ENCODE results near the gene SLC8A2.
A peak's percentile ranks its signal among the peaks of the same experiment; 100 is the strongest.

SLC8A2 gene

DNA sequence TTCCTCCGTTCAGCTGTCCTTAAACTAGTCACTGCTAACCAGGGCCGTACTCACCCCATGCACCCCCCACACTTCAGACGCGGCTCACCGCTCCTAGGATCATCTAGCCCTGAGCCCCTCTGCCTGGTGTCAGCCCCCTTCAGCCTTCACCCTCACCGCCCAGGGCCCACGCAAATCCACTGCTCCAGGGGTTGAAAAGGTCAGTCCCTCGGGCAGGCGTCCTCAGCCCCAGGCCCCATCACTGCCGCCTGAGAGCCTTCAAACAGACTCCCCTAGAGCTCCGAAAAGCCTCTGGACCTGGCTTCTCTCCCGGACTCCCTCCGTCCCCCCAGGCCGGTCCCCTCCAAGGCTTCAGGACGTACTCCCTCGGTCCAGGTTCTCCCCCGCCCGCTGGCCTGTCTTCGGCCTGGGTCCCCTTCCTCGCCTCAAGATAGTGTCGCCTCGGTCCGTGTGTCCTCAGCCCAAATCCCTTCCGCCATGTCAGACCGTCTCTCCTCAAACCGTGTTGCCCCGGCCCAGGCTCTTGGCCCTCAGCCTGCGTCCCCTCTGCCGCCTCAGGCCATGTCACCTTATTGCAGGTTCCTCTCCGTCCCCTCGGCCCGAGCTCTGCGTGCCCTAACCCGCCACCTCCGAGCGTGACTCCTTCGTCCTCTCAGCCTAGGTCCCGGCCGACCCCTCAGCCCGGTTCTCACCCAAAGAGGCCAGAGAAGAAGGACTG is 42.6 kb upstream of the SLC8A2 start:
- TF ChIP-seq, protein P1, sequence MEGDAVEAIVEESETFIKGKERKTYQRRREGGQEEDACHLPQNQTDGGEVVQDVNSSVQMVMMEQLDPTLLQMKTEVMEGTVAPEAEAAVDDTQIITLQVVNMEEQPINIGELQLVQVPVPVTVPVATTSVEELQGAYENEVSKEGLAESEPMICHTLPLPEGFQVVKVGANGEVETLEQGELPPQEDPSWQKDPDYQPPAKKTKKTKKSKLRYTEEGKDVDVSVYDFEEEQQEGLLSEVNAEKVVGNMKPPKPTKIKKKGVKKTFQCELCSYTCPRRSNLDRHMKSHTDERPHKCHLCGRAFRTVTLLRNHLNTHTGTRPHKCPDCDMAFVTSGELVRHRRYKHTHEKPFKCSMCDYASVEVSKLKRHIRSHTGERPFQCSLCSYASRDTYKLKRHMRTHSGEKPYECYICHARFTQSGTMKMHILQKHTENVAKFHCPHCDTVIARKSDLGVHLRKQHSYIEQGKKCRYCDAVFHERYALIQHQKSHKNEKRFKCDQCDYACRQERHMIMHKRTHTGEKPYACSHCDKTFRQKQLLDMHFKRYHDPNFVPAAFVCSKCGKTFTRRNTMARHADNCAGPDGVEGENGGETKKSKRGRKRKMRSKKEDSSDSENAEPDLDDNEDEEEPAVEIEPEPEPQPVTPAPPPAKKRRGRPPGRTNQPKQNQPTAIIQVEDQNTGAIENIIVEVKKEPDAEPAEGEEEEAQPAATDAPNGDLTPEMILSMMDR (IDR thresholded peaks at IDR 0.05; ENCODE audit: control insufficient read depth, extremely low read depth, insufficient read depth) = no peak
- peak overlapping the region; percentile 93 for H3K4me3 ChIP-seq (ENCODE audit: low read depth, low read length)
- no peak for DNase-seq (ENCODE audit: low read depth)

- no peak for DNase-seq (ENCODE audit: low read depth)
- H3K4me3 ChIP-seq (ENCODE audit: low read depth, low read length) = peak overlapping the region; percentile 93
- TF ChIP-seq, protein P1 (IDR thresholded peaks at IDR 0.05; ENCODE audit: control insufficient read depth, extremely low read depth, insufficient read depth) = no peak
Measured at GRCh38 chr19:47512948-47513319, 41.2 kb upstream of the SLC8A2 start.

DNA sequence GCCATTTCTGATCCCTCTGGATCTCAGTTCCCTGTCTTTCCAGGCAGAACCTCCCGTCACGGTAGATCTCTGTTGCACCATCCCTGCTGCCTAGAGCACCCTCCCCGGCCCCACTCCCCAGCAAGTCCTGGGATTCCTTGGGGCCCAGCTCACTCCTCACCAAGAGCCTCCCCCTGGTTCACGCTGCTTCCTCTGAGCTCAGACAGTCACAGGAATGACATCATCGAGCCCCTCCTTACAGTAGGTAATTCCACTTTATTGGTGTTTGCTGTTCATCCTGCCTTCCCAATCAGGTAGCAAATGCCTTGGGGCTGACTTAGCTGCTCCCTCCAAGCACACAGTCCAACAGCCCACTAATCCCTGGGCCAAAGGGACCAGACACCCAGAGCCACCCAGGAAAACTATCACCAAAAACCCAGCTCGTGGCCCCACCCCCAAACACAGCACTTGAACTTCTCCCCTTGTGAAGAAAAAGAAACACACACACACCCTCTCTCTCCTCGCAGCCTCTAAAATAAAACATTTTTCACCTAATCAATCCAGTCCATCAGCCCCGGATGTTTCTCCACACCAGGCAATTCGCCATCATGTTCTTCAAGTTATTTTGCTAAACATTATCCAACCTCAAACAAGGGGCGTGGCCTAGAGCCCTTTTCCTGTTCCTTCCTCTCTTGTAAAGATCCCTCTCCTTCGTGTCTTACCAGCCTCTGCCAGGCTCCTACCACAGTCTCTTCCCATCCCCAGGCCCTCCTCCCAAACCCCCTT is 40.7 kb upstream of the SLC8A2 start:
- peak; percentile 50 for DNase-seq (ENCODE audit: low read depth)
- H3K4me3 ChIP-seq (ENCODE audit: low read depth, low read length) = peak overlapping the region; percentile 93
- TF ChIP-seq, protein P1 (IDR thresholded peaks at IDR 0.05; ENCODE audit: control insufficient read depth, extremely low read depth, insufficient read depth) = no peak

GRCh38 chr19:47511681-47512080 is 40.0 kb upstream of the SLC8A2 start:
- no peak for DNase-seq (ENCODE audit: low read depth)
- H3K4me3 ChIP-seq (ENCODE audit: low read depth, low read length) = peak overlapping the region; percentile 93
- TF ChIP-seq, protein P1 (IDR thresholded peaks at IDR 0.05; ENCODE audit: control insufficient read depth, extremely low read depth, insufficient read depth) = no peak

GRCh38 chr19:47511128-47511517 is 39.4 kb upstream of the SLC8A2 start:
- peak overlapping the region; percentile 93 for H3K4me3 ChIP-seq (ENCODE audit: low read depth, low read length)
- DNase-seq (ENCODE audit: low read depth) = no peak
- TF ChIP-seq, protein P1 (IDR thresholded peaks at IDR 0.05; ENCODE audit: control insufficient read depth, extremely low read depth, insufficient read depth) = no peak

GRCh38 chr19:47510516-47511127 is 38.9 kb upstream of the SLC8A2 start:
- DNase-seq (ENCODE audit: low read depth) = no peak
- H3K4me3 ChIP-seq (ENCODE audit: low read depth, low read length) = peak overlapping the region; percentile 93
- TF ChIP-seq, protein P1 (IDR thresholded peaks at IDR 0.05; ENCODE audit: control insufficient read depth, extremely low read depth, insufficient read depth) = no peak
